ENCODE measurements around the gene PILRA. TPM values are rescaled to one million over a fixed set of nuclear protein-coding genes. Genes with fewer than 3 reads are reported as not detected.
A peak's percentile ranks its signal among the peaks of the same experiment; 100 is the strongest.

PILRA gene
- total and polyA plus RNA-seq, 12 donors = 3.2 to 18.9 (median 12.0) TPM

DNA sequence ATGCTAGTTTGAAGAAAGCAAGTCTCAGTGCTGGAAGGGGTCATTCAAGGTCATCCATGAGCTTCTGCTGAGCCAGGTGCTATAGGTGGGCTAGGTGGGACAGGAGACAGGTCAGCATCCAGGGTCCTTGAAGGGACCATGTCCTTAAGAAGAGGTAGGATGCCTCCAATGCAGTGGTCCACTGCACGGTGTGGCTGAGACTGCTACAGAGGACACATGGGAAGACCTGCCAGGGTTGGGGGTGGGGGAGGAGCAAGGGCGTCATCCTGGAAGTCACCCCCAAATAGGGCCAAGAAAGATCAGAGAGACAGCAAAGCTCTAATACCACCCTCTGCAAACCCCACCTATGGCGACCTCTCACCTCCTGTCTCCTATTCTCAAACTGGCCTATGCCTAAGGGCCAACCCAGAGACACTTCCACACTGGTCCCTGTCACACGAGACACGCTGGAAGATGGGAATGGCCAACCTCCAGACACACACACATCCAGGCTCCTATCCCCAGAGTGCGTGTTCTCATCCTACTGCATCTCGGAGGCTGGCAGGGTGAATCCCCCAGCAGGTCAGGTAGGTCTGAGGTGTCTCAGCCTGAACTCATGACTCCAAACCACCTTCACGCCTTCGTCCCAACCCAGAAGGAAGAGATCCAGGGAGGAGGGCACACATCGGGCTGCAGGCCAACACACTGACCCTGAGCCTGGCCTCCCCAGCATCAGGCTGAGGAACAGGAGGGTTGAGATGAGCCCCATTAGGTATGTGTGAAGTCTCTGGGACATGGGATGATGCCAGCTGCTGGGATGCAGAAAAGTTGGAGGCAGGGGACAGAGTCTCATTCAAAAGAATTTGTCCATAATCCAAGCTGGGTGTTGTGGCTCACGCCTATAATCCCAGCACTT is 68.6 kb downstream of the PILRA start:
- TF ChIP-seq, protein P1, sequence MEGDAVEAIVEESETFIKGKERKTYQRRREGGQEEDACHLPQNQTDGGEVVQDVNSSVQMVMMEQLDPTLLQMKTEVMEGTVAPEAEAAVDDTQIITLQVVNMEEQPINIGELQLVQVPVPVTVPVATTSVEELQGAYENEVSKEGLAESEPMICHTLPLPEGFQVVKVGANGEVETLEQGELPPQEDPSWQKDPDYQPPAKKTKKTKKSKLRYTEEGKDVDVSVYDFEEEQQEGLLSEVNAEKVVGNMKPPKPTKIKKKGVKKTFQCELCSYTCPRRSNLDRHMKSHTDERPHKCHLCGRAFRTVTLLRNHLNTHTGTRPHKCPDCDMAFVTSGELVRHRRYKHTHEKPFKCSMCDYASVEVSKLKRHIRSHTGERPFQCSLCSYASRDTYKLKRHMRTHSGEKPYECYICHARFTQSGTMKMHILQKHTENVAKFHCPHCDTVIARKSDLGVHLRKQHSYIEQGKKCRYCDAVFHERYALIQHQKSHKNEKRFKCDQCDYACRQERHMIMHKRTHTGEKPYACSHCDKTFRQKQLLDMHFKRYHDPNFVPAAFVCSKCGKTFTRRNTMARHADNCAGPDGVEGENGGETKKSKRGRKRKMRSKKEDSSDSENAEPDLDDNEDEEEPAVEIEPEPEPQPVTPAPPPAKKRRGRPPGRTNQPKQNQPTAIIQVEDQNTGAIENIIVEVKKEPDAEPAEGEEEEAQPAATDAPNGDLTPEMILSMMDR (IDR thresholded peaks at IDR 0.05) = no peak
- no peak for TF ChIP-seq POLR2A (IDR thresholded peaks at IDR 0.05)
- H3K27me3 ChIP-seq = no peaks in the 10 kb centered on the region
- 87 to 90% (median 90%) methylated on average over 8 to 11 of the region's 11 CpGs for WGBS, 4 donors
- intact Hi-C loops (cut with DNase I) = no loop called here
- DNase-seq = peak in 2 of 7 donors; percentile 20 to 52
- peak overlapping the region in 1 of 5 donors; percentile 58 for H3K27ac ChIP-seq
- peaks cover 22 to 48% of the 10 kb centered on the region in 2 donors for H3K4me1 ChIP-seq (replicated peaks in 1 of 2)
- no peaks in the 10 kb centered on the region for H3K9me3 ChIP-seq (replicated peaks in 1 of 3)
- no peaks in the 10 kb centered on the region for H3K36me3 ChIP-seq (replicated peaks in 1 of 2)
- no peak overlapping the region for H3K4me3 ChIP-seq

DNA sequence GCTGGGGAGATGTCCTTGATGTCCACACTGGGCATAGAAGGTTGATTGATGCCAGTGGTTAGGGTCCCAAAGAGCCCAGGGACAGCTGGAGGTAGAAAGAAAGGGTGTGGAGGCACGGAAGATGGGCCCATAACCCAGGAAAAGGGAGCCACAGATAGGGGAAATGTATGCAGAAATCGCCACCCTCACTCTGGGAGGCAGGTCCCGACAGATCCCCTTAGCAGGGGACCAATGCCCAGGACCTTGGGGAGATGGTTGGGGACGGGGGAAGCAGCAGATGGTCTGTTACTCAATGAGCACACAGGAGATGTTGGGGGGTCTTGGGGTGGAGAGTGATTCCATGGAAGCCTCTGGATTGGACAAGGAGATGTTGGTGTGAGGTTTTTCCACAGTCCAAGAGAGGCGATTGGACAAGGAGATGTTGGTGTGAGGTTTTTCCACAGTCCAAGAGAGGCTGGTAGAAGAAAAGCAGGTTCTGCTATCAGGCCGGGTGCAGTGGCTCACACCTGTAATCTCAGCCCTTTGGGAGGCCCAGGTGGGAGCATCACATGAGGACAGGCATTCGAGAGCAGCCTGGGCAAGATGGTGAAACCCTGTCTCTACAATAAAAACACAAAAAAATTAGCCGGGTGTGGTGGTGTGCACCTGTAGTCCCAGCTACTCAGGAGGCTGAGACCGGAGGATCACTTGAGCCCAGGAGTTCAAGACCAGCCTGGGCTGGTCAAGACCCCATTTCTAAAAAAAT is 70.0 kb downstream of the PILRA start:
- Histone ChIP-seq H3K36me3 (replicated peaks in 1 of 2) (no peaks in the 10 kb centered on the region), H3K4me3 (no peak overlapping the region), H3K9me3 (replicated peaks in 1 of 3) (no peaks in the 10 kb centered on the region), H3K27ac (peak overlapping the region in 3 of 5 donors; percentile 79 to 91 (median 86)), H3K27me3 (no peaks in the 10 kb centered on the region), H3K4me1 (replicated peaks in 1 of 2) (peaks cover 22 to 48% of the 10 kb centered on the region in 2 donors)
- TF ChIP-seq, protein P1 (IDR thresholded peaks at IDR 0.05) = no peak
- no peak for TF ChIP-seq POLR2A (IDR thresholded peaks at IDR 0.05)
- intact Hi-C loops (cut with DNase I) = no loop called here
- WGBS, 4 donors = 88 to 93% (median 91%) methylated on average over 8 to 9 of the region's 9 CpGs
- DNase-seq = peak in 3 of 7 donors; percentile 15 to 49 (median 24)

GRCh38 chr7:100444311-100445278 is 71.3 kb downstream of the PILRA start:
- H3K36me3 ChIP-seq (replicated peaks in 1 of 2) = no peaks in the 10 kb centered on the region
- no peaks in the 10 kb centered on the region for H3K27me3 ChIP-seq
- 20 to 25% (median 24%) methylated on average over 14 of the region's 14 CpGs for WGBS, 4 donors
- DNase-seq = peak in 6 of 7 donors; percentile 72 to 86 (median 81)
- intact Hi-C loops (cut with DNase I) = no loop called here
- peak overlapping the region; percentile 9 to 91 (median 79) for H3K27ac ChIP-seq
- TF ChIP-seq, protein P1 (IDR thresholded peaks at IDR 0.05) = no peak
- TF ChIP-seq POLR2A (IDR thresholded peaks at IDR 0.05) = peak in 1 of 2 donors; percentile 29
- no peak overlapping the region for H3K4me3 ChIP-seq
- H3K9me3 ChIP-seq (replicated peaks in 1 of 3) = no peaks in the 10 kb centered on the region
- peaks cover 15 to 38% of the 10 kb centered on the region in 2 donors for H3K4me1 ChIP-seq (replicated peaks in 1 of 2)

Data from adrenal gland (tissue), 12 donors.